GM18870 (cell line): Measurements from ENCODE around the gene SDF4.
"Not testable (repeated sequence)": the region's sequence is repeated elsewhere in the genome, so short reads cannot be mapped to it uniquely, and the experiment has no call there.

ENCODE experiments used
- ATAC-seq: cut with Tn5 transposase; IDR thresholded peaks from one replicate; pipeline ENCODE4 v1.9.1; 2021; ENCODE audit warnings: moderate library complexity; ENCODE audit not compliant: unreplicated experiment

The SDF4 gene

GRCh38 chr1:1259951-1260600, 28.3 kb upstream of the SDF4 start:
- ATAC-seq, result no peak

GRCh38 chr1:1259540-1259939, 27.7 kb upstream of the SDF4 start:
- no peak for ATAC-seq

- ATAC-seq, result no peak
Measured at GRCh38 chr1:1259119-1259488, 27.3 kb upstream of the SDF4 start.

- ATAC-seq, result no peak
Measured at GRCh38 chr1:1256956-1257871, 25.4 kb upstream of the SDF4 start.

GRCh38 chr1:1255611-1256010, 23.8 kb upstream of the SDF4 start:
- no peak for ATAC-seq

GRCh38 chr1:1255078-1255477, 23.3 kb upstream of the SDF4 start:
- ATAC-seq, result no peak

- no peak for ATAC-seq
Measured at GRCh38 chr1:1254667-1254998, 22.8 kb upstream of the SDF4 start.

- ATAC-seq, result no peak
Measured at GRCh38 chr1:1253972-1254666, 22.3 kb upstream of the SDF4 start.

GRCh38 chr1:1253314-1253713, 21.5 kb upstream of the SDF4 start:
- ATAC-seq, result no peak

- ATAC-seq, result no peak
Measured at GRCh38 chr1:1250786-1251284, 19.0 kb upstream of the SDF4 start.

- ATAC-seq, result not testable (repeated sequence)
Measured at GRCh38 chr1:1248009-1248913, 16.5 kb upstream of the SDF4 start.

GRCh38 chr1:1247341-1247913, 15.6 kb upstream of the SDF4 start:
- no peak for ATAC-seq

- ATAC-seq, result no peak
Measured at GRCh38 chr1:1246577-1247340, 15.0 kb upstream of the SDF4 start, which contains the start of gene C1QTNF12. Gene C1QTNF12 (minus strand): TSS chr1:1246722. CDS start chr1:1246690, 32 bp downstream.

- no peak for ATAC-seq
Measured at GRCh38 chr1:1245817-1246576, 14.2 kb upstream of the SDF4 start.

GRCh38 chr1:1245178-1245816, 13.5 kb upstream of the SDF4 start:
- ATAC-seq, result no peak

GRCh38 chr1:1244192-1244811, 12.5 kb upstream of the SDF4 start:
- no peak for ATAC-seq

- ATAC-seq, result no peak
Measured at GRCh38 chr1:1243807-1244191, 12.0 kb upstream of the SDF4 start.

GRCh38 chr1:1243266-1243660, 11.5 kb upstream of the SDF4 start:
- no peak for ATAC-seq
